Effector CD4-positive, alpha-beta T cell (primary cell): ENCODE data around the gene L3HYPDH.
A peak's percentile ranks its signal among the peaks of the same experiment; 100 is the strongest.
"Not testable (repeated sequence)": the region's sequence is repeated elsewhere in the genome, so short reads cannot be mapped to it uniquely, and the experiment has no call there.

Experiments
- DNase-seq: peaks from one replicate; pipeline ENCODE4 v3.0.0-alpha.2; 2020

The L3HYPDH gene

DNA sequence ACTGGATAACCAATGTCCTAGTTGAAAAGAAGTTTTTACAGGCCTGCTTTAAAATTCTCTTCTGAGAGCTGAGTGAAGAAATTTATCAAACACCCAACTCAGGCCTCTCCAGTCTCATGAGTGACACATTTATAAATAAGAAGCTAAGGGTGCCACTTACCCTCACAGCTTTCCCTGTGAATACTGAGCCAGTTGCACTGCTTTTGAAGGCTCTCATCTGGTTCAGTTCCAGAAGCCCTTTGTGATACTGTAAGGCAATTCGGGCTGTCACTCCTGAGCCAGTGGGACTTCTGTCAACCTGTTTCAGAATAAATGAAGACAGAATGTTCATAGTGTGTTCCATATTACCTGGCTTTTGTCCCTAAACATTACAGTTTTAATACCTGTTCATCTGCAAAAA lies 8.5 kb downstream of the L3HYPDH start:
- no peak for DNase-seq

DNA sequence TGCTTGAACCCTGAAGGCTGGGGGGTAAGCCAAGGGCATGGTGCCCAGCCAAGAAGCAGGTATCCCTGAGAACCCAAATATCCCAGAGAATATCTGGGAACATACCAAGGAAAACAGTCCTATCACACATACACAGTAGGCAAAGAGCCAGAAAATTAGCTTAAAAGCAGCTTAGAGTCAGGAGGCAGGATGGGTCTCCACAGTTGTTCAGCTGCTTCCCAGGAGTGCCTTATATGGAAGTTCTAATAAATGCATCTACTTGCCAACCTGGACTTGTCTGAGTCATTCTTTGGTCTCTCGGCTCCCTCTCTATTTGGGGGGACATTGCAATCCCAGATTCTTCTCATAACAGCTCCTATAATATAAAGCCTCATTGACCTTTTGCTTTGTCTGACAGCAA lies 10.0 kb downstream of the L3HYPDH start:
- no peak for DNase-seq

- DNase-seq = no peak
Observed at GRCh38 chr14:59465316-59466135, 18.7 kb downstream of the L3HYPDH start, which contains the start of gene GPR135. GPR135 (minus strand) TSS chr14:59465380; CDS start chr14:59465226, 154 bp downstream.

DNA sequence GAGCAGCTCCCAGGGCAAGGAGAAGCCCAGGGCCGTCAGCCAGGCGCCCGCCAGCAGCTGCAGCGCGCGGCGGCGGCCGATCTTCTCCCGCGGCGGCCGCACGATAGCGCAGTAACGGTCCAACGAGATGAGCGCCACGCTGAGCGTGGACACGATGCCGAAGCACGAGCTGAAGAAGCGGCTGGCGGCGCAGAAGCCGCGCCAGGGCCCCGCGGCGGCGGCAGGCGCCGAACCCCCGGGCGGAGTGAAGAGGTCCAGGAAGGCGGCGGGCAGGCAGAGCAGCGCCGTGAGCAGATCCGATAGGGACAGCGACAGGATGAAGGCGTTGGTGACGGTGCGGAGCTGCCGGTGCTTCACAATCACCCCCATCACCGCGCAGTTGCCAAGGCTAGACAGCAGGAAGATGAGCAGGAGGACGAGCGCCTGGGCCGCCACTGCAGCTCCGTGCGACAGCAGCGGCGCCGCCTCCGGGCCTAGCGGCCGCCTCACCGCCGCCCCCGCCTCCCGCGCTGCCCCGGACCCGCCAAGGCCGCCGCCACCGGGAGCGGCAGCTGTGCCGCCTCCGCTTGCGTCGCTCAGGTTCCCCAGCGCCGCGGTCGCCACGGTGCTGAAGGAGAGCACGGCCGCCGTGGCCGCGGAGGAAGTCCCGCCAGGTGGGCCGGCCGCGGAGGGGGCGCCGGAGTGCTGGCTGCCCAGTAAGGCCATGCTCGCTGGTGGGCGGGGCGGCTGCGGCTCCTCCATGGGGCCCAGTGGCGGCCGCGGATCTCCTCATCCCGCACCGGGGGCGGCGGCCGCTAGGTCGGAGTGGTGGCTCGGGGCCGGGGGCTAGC lies 19.5 kb downstream of the L3HYPDH start:
- peak; percentile 40 for DNase-seq

- no peak for DNase-seq
Observed at GRCh38 chr14:59463787-59464485, 20.3 kb downstream of the L3HYPDH start.

DNA sequence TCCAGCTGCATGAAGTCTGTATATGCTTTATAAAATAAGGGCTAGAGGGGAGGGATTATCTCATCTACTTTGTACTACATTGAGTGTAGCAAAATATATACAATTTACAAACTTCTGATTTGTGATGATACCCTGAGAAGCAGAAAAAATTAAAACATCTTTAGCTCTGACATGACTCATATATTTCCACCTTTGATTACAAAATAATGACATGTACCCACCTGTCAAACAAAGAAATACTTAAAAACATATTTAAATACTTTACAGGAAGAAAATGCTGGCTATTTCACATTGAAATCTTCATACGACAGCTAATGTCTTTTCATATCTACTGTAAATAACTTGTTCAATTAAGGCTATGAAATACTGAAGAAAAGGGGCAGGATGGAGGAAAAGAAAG lies 22.3 kb downstream of the L3HYPDH start:
- no peak for DNase-seq

GRCh38 chr14:59460378-59460777 lies 23.8 kb downstream of the L3HYPDH start:
- DNase-seq = no peak

DNA sequence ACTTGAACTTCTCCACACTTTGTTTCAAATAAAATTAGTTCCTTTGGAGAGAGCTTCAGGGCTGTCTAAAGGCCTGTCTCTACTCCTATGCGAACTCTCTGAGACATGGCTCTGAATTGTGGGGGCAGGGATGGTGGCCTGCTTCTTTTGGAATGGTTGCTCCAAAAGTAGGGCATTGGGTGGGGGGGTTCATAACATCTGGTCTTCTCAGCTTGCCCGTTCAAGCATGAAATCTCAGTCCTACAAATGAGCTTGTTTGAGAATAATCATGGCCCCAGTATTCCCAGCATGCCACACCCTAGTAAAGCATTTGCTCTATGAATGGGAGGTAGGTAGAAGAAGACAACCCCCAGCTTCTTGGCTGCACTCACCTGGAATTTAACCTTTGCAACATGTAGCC lies 25.7 kb downstream of the L3HYPDH start:
- no peak for DNase-seq

GRCh38 chr14:59455411-59455810 lies 28.8 kb downstream of the L3HYPDH start:
- DNase-seq = no peak

GRCh38 chr14:59454139-59454538 lies 30.1 kb downstream of the L3HYPDH start:
- no peak for DNase-seq

- DNase-seq = no peak
Observed at GRCh38 chr14:59451849-59452248, 32.4 kb downstream of the L3HYPDH start.

GRCh38 chr14:59450716-59451115 lies 33.5 kb downstream of the L3HYPDH start:
- DNase-seq = no peak

DNA sequence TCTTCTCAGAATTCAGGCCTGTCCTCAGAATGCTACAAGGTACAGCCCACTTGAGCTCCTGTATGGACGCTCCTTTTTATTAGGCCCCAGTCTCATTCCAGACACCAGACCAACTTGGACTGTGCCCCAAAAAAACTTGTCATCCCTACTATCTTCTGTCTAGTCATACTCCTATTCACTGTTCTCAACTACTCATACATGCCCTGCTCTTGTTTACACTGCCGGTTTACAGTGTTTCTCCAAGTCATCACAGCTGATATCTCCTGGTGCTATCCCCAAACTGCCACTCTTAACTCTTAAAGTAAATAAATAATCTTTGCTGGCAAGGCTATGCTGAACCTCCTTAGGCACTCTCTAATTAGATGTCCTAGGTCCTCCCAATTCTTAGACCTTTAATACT lies 35.5 kb downstream of the L3HYPDH start:
- not testable (repeated sequence) for DNase-seq

DNA sequence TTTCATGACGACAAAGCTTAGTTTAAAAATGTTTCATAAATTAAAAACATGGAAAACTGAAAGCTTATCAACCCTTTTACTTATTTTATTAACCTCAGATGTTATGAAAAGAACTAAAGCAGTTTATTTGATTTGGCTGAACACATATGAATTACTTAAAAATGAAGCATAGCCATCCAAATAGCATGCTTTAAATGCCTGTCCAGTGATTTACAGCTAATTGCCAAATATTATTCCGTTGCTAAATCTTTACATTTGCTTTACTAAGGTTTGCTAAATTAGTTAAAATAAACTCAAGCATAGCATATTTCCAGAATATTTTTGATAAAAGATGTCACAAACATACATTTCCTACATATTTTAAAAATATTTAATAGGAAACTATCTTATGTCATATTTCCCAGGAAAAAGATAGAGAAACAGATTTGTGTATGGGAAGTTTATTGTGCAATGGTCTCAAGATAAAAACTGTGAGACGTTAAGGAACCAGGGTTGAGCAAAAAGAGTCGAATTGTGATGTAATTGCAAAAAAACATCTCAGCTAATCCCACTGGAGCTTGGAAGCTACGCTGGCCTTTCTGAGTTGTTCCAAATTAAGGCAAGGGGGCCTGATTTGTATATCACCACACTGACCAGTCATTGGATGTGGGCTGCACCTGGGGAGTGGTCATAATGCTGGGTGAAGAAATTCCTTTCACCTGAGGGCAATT lies 44.8 kb downstream of the L3HYPDH start:
- no peak for DNase-seq

GRCh38 chr14:59438195-59438647 lies 46.0 kb downstream of the L3HYPDH start:
- DNase-seq = no peak

- DNase-seq = no peak
Observed at GRCh38 chr14:59435987-59436386, 48.2 kb downstream of the L3HYPDH start.

DNA sequence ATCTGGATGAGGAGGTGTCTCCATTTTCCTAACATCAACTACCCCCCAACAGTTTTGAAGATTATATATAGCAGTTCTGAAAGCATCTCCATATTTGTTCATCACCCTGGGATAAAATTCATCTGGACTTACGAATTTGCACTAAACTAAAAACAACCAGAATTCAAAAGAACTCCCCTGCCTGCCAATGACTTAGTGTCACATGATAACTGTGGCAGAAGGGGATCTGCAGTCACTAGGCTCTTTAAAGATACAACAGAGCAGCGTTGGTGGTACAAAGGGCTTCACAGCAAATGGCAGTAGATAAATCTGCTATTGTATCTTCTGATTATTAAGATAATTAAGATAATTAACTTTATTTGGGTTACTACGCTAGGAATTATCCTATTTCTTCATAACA lies 49.1 kb downstream of the L3HYPDH start:
- DNase-seq = no peak

- no peak for DNase-seq
Observed at GRCh38 chr14:59429790-59430189, 54.4 kb downstream of the L3HYPDH start.

DNA sequence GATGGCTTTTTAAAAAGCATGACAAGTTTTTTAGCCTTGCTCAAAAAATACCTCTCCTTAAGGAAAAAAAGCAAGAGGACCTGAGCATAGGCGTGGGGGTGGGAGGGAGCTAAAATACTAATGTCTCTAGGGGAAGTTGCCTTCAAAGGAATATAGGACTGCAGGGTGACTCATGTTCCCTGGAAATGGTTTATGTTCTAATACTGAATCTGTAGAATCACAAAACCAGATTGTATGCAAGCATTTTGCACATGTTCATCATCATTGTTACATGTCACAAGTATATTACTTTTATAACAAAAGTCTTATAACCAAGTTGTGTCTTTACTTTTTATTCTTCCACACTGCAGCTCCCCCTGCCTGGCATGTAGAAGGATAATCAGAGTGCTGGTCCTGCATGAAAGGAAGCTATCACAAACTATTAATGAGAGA lies 55.6 kb downstream of the L3HYPDH start:
- no peak for DNase-seq

DNA sequence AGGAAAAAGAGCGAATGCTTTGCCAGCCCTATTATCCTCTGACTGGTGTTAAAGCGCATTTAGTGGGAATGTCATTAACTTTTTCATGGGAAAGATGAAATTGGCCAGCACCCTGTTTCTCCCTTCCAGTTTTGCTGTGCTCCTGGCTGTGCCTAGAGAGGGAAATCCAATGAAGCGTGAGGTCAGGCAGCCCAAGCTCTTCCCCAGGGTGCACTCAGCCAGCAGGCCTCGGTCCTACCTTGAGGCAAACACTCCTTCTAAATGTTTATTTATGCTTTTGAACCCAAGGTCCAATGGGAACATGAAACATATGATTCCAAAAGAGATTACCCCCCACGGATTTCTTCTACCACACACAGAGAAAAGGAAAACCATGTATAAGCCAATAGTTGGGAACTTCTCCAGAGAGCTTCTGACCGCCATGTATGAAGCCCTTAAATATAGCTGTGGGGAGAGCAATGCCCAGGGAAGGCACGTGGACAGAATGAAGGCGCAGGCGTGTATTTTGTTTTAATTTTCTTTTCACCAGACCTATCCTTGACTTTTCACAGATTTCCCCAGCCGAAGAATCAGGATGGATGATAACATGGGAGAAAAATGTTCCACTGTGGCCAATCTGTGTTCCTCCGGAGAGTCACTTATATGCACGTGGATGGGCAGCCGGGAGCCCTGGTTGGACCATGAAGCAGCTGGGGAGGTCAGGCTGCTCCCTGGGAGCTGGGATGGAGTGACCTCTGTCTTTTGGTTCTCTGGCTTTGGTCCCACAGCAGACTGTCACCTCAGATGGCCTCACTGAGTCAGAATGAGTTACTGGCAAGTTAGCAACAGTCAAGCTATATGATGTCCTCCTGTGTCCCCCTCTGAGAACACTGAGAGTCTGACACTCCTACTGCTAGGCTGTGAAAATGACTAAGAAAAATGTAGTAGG lies 56.3 kb downstream of the L3HYPDH start:
- no peak for DNase-seq

DNA sequence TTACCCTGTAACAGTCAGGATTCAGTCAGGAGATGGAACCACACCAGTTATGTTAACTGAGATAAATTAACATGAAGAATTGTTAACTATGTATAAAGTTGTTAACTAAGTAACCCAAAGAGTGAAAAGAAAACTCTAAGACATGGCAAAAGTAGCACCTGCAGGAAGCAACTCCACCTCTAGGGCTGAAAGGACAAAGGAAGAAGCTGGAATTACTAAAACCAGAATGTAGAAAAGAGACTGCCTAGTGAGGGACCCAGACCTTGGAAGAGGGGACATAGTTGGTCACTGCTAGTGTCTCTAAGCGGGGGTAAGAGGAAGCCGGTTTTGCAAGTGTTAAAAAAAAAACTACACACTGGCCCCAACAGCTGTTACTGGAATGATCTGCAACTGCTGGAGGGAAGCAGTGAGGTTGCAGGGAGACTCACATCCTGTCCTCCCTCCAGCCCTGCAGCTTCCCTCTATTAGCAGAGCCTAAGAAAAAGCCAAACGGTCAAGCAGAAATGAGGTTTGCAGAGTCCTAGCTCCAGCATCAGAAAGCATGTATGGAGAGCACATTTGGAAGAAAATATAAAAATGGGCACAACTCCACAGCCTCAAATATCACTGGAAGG lies 58.8 kb downstream of the L3HYPDH start:
- no peak for DNase-seq
